ENCODE results near the gene ATG7.
"Not testable (repeated sequence)": the region's sequence is repeated elsewhere in the genome, so short reads cannot be mapped to it uniquely, and the experiment has no call there.

Gene ATG7

GRCh38 chr3:11248596-11248995 is 23.6 kb upstream of the ATG7 start:
- TF ChIP-seq CTCF (IDR thresholded peaks at IDR 0.05; ENCODE audit: low read depth, low read length, missing control alignments), result no peak
- no peak for DNase-seq (ENCODE audit: low read depth)
- in situ Hi-C loops (cut with HindIII; ENCODE audit: low sequenced_read_pairs), result no loop called here
- H3K4me3 ChIP-seq (ENCODE audit: low read depth, low read length), result no peak overlapping the region

GRCh38 chr3:11250902-11251806 is 21.0 kb upstream of the ATG7 start:
- no peak for TF ChIP-seq CTCF (IDR thresholded peaks at IDR 0.05; ENCODE audit: low read depth, low read length, missing control alignments)
- no peak overlapping the region for H3K4me3 ChIP-seq (ENCODE audit: low read depth, low read length)
- in situ Hi-C loops (cut with HindIII; ENCODE audit: low sequenced_read_pairs), result no loop called here
- DNase-seq (ENCODE audit: low read depth), result no peak

GRCh38 chr3:11251807-11252176 is 20.4 kb upstream of the ATG7 start:
- TF ChIP-seq CTCF (IDR thresholded peaks at IDR 0.05; ENCODE audit: low read depth, low read length, missing control alignments), result no peak
- in situ Hi-C loops (cut with HindIII; ENCODE audit: low sequenced_read_pairs), result no loop called here
- no peak overlapping the region for H3K4me3 ChIP-seq (ENCODE audit: low read depth, low read length)
- no peak for DNase-seq (ENCODE audit: low read depth)

GRCh38 chr3:11254876-11255275 is 17.3 kb upstream of the ATG7 start:
- TF ChIP-seq CTCF (IDR thresholded peaks at IDR 0.05; ENCODE audit: low read depth, low read length, missing control alignments), result no peak
- in situ Hi-C loops (cut with HindIII; ENCODE audit: low sequenced_read_pairs), result no loop called here
- no peak for DNase-seq (ENCODE audit: low read depth)
- H3K4me3 ChIP-seq (ENCODE audit: low read depth, low read length), result no peak overlapping the region

GRCh38 chr3:11255537-11255936 is 16.7 kb upstream of the ATG7 start:
- DNase-seq (ENCODE audit: low read depth); in situ Hi-C loops (cut with HindIII; ENCODE audit: low sequenced_read_pairs): not testable (repeated sequence)

GRCh38 chr3:11258958-11259357 is 13.2 kb upstream of the ATG7 start:
- peak; percentile 7 for TF ChIP-seq CTCF (IDR thresholded peaks at IDR 0.05; ENCODE audit: low read depth, low read length, missing control alignments)
- no peak overlapping the region for H3K4me3 ChIP-seq (ENCODE audit: low read depth, low read length)
- no peak for DNase-seq (ENCODE audit: low read depth)
- in situ Hi-C loops (cut with HindIII; ENCODE audit: low sequenced_read_pairs), result no loop called here

More at GRCh38 chr3:11255537-11255936, 16.7 kb upstream of the ATG7 start:
- H3K4me3 ChIP-seq (ENCODE audit: low read depth, low read length), result not testable (repeated sequence)

- TF ChIP-seq CTCF (IDR thresholded peaks at IDR 0.05; ENCODE audit: low read depth, low read length, missing control alignments), result no peak
- in situ Hi-C loops (cut with HindIII; ENCODE audit: low sequenced_read_pairs), result no loop called here
- no peak for DNase-seq (ENCODE audit: low read depth)
- no peak overlapping the region for H3K4me3 ChIP-seq (ENCODE audit: low read depth, low read length)
Observed at GRCh38 chr3:11260460-11260859, 11.7 kb upstream of the ATG7 start.

Data from astrocyte of the cerebellum (primary cell).